Epithelial cell of alveolus of lung (primary cell): ENCODE data around the gene GABARAPL1. TPM values are rescaled to one million over a fixed set of nuclear protein-coding genes. Genes with fewer than 3 reads are reported as not detected.

Experiments
- total RNA-seq: library from RNA; depleted of rRNA; stranded (reverse); fragments of >200 nt; gene quantifications from 2 replicates; pipeline ENCODE4 v1.2.1, GENCODE V29; 2015

GABARAPL1 gene
- total RNA-seq: 69.3 and 89.6 TPM in 2 replicates

DNA sequence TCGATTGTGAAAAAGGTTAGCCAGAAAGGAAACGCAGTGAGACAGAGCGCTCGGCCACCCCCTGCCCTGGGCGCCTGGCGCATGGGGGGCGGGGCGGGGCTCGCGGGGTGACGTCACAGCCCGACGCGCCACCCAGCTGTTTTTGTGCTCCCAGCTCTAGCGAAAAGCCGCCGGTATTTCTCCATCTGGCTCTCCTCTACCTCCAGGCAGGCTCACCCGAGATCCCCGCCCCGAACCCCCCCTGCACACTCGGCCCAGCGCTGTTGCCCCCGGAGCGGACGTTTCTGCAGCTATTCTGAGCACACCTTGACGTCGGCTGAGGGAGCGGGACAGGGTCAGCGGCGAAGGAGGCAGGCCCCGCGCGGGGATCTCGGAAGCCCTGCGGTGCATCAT is at the start of gene GABARAPL1:
Gene GABARAPL1 (plus strand): TSS at position 139 of the 393 bp plus-strand sequence. CDS start 253 bp downstream, at position 392.

DNA sequence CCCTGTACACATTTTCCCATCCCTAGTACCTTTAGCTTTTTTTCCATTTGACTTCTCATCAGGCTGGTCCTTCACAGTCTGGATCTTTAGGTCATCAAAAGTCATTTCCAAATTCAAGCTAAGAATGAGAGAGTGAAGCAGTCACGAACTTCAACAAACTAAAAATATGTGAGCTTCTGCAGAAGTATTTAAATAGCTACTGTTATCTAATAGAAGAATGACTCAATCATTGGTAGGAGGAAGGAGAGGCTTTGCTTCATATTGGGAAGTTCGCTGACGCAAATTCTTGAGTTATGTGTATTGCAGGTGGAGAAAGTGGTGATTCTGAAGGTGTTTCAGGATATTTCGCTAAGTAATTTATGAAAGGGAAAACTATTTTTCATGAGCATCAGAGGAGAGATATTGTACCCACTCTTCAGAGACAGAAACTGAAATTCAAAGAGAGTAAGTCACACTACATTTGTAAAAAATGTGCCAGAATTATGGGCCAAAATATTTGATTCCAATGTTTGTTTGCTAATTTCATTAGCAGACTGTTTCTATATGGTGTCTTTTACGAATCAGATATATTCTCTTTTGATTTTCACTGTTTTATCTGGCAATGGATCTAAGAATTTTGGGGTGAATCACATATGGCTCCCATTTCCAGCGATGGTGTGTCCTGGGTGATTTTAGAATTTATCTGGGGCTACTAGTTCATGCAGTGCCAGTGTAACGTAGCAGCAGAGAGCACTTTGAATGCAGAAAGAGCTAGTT is 40.5 kb upstream of the GABARAPL1 start, which contains the start of gene OLR1:
Gene OLR1 (minus strand): TSS at position 160 of the 756 bp plus-strand sequence. CDS start 55 bp downstream, at position 105.

GRCh38 chr12:10178821-10179220 is 33.9 kb upstream of the GABARAPL1 start, which contains the start of gene TMEM52B:
Gene TMEM52B (plus strand): TSS chr12:10179032. CDS start chr12:10179575, 543 bp downstream.

Other genes starting within 250 kb of the GABARAPL1 start
- gene CLEC12A, start 241.5 kb upstream of the GABARAPL1 start, total RNA-seq: not detected in 2 replicates
- not detected in 2 replicates for gene CLEC1B, start 213.8 kb upstream of the GABARAPL1 start, total RNA-seq
- not detected in 2 replicates for gene CLEC12B, start 202.2 kb upstream of the GABARAPL1 start, total RNA-seq
- gene CLEC9A, start 182.2 kb upstream of the GABARAPL1 start, total RNA-seq: not detected in 2 replicates
- 0.13 TPM in 1 of 2 replicates, not detected in the other for gene CLEC1A, start 113.9 kb upstream of the GABARAPL1 start, total RNA-seq
- under 0.01 TPM in 1 of 2 replicates, not detected in the other for gene CLEC7A, start 82.7 kb upstream of the GABARAPL1 start, total RNA-seq
- 4.0 and 10.1 TPM in 2 replicates for gene OLR1, start 40.7 kb upstream of the GABARAPL1 start, total RNA-seq
- gene TMEM52B, start 33.8 kb upstream of the GABARAPL1 start, total RNA-seq: 3.8 and 13.8 TPM in 2 replicates
- gene KLRD1, start 95.0 kb downstream of the GABARAPL1 start, total RNA-seq: under 0.01 and 0.64 TPM in 2 replicates
- 0.08 TPM in 1 of 2 replicates, not detected in the other for gene KLRK1, start 177.2 kb downstream of the GABARAPL1 start, total RNA-seq
- not detected in 2 replicates for gene KLRC4, start 196.9 kb downstream of the GABARAPL1 start, total RNA-seq
- 0.39 TPM in 1 of 2 replicates, not detected in the other for gene KLRC3, start 207.7 kb downstream of the GABARAPL1 start, total RNA-seq
- not detected in 2 replicates for gene KLRC2, start 223.1 kb downstream of the GABARAPL1 start, total RNA-seq
- not detected in 2 replicates for gene KLRC1, start 240.5 kb downstream of the GABARAPL1 start, total RNA-seq